CD4-positive, alpha-beta T cell treated with Interferon alpha-2 for 1 hour (primary cell): ENCODE data around the gene LEFTY2.

ENCODE experiments used
- DNase-seq, 2 donors: peaks; one replicate each; pipeline ENCODE4 v3.0.0-alpha.2; 2020 to 2022

Gene LEFTY2

DNA sequence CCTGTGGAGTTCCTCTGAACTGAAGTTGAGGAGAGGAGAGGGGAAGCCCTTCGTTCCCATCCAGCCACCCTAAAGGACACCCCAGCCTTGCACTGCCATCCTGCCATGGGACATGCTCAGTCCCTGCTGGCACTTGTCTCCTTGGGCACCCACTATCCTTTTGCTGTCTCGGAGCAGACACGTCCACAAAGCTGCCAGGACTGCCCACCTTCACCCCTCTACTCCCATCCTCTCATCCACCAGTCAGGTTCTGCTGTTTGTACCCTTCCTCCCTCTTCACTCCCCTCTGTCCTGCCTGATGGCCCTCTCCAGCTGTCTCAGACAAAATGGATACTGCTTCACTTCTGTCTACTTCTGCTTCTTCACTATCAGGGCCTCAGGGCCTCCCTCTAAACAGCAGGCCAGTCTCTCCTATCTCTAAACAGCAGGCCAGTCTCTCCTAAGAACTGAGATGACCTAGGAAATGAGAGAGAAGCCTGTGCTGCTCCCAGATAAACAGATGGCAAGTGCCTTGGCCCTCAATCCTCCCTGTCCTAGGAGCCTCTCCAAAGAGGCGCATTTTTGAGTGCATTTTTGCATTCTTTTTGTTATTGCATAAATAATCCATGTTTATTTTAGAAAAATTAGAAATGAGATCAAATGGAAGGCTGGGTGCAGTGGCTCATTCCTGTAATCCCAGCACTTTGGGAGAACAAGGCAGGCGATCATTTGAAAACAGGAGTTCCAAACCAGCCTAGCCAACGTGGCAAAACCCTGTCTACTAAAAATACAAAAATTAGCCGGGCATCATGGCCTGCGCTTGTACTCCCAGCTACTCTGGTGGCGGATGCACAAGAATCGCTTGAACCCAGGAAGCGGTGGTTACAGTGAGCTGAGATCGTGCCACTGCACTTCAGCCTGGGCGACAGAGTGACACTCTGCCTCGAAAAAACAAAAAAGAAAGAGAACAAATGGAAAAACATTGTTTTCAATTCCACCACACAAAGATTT, 12.5 kb downstream of the LEFTY2 start:
- DNase-seq, result peak in 1 of 2 donors; percentile 25

DNA sequence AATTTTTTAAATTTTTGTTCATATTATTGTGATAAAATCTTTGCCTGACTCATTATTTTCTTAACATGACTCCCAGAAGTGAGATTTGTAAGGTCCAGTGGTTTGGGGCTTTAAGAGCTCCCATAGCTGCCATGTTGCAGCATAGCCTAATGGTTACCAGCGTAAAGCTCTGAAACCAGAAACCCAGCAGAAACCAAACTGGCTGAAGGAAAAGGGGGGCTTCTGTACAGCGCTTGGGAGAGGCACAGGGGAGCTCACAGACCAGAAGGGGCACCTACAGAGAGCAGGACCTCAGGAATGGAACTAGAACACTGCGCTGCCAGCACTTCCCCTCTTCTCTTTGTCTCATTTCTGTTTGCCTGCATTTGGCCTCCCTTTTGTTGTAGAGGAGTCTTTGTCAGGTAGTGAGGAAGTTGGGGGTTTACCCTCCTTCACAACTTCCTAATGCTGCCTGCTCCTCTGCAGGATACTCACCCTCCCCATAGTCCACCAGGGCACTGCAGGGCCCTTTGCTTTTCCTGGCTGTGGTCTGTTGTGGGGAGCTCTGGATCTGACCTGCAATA, 14.4 kb downstream of the LEFTY2 start:
- no peak for DNase-seq

DNA sequence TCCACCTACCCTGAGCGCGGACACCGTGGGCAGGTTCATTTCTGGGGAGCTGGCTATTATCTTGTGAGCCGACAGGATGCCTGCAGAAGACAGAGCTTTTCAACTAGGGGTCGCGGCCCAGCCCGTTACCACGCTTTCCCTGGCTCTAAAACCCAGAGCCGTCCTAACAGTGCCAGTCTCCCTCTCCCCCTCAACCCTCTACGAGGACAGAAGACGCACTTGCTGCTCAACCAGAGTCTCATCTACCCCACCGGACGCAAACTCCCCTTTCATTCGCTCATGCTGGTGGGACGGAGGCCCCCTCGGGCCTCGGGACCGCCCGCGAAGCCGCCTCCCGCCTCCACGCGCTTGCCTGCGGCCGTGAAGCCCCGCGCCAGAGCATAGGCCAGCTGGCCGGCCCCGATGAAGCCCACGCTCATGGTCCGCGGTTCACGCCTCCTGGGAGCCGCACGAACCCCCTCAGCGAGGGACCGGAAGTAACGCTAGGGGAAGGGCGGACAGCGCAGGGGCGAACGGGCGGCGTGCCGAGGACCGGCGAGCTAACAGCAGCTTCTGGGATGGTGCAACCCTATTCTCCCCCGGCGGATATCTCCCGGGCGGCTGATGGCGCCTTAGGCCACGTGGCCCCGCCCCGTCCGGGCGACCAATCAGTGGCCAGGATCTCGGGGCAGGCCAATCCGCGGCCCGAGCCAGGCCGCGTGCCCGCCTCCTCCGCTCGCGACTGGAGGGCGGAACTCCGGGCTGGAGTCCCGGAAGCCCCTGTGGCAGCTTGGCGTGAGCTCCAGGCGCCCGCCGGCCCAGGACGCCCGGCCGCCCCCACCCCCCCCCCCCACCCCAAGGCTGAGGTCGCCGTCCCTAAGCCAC, 17.1 kb downstream of the LEFTY2 start, which contains the start of gene PYCR2:
Gene PYCR2, minus strand, starts transcription at position 559 of the 864 bp plus-strand sequence. Its CDS starts 140 bp downstream, at position 419.
- DNase-seq, result peak; percentile 94 to 96

DNA sequence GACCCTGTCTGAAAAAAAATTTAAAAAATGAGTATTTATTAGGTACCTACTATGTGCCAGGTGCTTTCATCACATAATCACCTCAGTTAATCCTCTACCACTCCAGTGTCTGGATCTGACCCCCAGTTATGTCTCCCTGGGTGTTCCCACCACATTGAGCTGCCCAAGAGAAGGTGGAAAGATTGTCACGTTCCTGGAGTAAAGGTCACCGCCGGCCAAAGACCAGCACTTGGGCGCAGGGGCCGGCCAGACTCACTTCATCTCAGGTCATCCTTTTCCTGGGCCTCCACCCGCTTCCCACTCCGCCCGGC, 17.7 kb downstream of the LEFTY2 start:
- DNase-seq, result no peak

DNA sequence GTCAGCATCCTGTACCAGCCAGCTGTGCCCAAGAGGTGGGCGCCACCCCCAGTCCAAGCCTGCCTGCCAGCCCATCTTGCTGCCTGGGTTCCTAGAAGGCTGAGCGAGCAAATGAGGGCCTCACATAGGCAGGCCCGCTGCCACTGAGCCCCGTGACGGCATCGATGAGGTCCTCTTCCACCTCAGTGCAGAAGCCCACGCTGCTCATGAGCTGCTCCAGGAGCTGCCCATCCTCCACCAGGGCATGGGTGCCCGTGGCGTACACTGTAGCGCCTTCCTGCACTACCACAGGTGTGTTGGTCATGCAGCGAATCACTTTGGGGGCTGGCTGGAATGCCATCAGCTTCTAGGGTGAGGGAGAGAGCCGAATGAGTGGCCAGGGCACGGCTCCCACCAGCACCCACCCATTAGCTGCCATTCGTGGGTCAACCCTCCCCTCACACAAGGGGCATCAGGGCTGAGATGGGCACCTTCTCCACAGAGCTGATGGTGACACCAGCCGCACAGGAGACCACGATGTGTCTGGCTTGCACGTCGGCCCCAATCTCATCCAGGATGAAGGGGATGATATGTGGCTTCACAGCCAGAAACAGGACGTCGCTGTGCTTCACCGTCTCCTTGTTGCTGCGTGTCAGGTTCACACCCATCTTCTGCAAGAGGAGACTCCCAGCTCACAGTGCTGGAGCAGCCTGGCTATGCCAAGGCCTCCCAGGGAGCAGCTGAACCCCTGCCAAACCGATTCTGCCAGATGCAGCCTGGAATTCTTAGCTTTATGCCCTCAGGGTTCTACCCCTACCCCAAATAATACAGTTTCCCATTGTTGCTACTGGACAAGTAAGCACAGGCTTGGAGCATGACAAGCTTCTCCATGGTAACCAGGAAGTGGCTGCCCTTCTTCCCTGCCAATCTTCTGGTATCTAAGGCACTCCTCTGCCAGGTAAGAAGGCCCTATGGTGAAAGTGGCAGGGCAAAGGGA, 19.0 kb downstream of the LEFTY2 start:
- no peak for DNase-seq

DNA sequence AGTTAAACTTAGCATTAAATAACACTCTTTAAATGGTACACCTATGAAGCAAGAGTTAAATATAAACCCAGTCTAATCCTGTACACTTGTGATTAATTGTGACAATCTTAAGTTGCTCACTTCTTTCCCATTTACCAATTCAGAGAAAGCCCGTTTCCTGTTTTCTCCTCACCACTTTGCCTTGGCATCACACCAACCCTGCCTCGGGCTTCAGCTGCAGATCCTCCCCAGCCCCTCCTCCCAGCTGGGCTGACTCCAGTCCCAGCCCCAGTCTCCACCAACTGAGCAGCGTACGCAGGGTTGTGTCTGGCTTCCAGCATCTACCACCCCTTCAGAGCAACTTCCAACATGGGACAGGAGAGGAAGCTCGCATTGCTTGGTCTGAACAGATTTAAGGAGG, 21.1 kb downstream of the LEFTY2 start:
- no peak for DNase-seq

DNA sequence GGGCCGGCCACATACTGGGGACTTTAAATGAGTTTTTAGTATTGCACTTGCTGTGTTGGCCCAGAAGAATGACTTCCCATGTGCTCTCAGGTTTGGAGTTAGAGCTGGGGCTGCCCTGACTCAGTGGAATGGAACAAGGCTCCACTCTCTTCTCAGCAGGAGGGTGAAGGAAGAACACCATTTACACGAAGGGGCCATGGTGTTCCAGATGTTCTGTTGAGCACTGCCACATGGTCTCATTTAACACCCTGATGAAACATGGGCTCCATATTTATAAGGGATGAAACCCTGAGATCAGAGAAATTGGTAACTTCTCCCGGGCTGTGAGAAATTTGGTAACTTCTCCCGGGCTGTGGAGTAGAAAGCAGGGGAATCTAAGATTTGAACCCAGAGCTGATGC, 22.7 kb downstream of the LEFTY2 start:
- DNase-seq, result no peak

DNA sequence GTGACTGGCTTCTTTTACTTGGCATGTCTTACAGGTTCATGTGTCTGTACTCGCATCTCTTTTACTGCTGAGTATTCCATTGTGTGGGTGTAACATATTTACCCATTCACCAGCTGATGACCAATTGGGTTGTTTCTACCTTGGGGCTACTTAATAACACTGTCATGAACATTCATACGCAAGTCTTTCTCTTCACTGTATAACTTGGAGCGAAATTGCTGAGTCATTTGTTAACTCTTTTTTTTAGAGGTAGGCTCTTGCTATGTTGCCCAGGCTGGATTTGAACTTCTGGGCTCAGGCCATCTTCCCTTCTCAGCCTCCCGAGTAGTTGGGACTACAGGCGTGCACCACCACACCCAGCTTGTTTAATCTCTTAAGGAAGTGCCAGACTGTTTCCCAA, 23.5 kb downstream of the LEFTY2 start:
- no peak for DNase-seq

DNA sequence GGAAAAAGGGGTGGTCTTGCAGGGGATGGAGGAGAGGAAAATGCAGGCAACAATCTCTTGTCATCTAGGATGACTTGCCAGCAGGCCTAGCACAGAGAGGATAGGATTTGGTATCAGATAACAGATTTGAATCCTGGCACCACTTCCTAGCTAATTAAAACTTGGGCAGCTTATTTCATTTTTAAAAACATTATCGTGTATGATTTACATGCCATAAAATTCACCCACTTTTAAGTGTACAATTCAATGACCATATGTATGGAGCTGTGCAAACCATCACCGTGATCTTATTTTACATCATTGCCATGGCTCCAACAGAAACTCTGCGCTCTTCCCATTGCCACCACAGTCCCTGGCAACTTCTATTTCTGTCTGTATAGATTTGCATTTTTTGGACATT, 23.9 kb downstream of the LEFTY2 start:
- DNase-seq, result no peak

DNA sequence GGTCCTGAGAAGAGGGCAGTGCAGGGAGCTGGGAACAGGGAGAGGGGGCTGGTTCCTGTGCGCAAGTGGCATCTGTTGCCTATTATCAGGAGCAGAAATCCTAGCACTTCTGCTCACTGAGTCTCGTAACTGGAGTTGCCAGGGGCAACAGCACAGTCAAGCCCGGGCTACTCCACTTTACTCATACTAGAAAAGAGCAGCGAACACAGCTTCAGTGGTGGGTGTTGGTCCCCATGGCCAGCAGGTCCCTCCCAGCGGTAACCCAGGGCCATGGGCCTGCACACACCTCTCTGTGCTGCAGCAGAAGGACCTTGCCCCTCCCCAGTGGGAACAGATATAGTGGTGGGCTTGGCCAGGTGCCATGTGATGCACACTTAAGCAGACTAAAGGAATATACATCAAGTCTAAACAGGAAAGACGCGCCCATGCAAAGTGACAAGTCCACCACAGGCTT, 25.5 kb downstream of the LEFTY2 start:
- no peak for DNase-seq

DNA sequence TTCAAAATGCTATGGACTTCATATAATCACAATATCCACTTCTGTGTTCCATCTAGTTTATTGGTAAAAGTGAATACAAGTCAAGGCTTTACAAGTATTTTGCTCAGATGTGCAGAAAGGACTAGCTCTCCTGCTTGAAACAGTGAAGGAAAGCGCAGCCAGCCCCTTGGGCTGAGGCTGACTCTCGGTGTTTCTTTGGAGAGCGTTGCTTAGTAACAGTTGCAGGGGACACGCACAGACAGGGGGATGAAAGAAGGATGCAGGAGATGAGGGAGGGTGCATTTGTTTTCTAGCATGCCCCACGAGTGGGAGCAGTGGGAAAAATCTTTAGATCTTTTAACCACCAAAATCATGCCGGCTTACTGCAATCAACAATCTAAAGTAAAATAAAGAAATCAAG, 26.1 kb downstream of the LEFTY2 start:
- DNase-seq, result no peak

DNA sequence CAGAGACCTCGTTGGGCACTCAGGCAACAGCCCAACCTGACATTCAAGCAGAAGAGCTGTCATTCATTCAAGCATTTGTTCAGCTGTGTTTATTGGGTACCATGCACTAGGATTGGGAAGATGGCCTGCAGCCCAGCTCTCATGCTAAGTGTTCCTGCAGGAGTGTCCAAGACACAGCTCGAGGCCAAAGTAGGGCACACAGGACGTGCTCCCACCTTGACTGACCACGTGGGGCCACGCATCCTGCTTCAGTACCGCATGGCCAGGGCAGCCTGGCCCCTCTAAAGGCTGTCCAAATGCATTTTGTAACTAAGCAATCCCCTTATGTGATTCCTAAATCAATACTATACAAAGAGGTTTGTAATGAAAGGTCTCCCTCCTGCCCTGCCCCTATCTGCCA, 26.6 kb downstream of the LEFTY2 start:
- no peak for DNase-seq

DNA sequence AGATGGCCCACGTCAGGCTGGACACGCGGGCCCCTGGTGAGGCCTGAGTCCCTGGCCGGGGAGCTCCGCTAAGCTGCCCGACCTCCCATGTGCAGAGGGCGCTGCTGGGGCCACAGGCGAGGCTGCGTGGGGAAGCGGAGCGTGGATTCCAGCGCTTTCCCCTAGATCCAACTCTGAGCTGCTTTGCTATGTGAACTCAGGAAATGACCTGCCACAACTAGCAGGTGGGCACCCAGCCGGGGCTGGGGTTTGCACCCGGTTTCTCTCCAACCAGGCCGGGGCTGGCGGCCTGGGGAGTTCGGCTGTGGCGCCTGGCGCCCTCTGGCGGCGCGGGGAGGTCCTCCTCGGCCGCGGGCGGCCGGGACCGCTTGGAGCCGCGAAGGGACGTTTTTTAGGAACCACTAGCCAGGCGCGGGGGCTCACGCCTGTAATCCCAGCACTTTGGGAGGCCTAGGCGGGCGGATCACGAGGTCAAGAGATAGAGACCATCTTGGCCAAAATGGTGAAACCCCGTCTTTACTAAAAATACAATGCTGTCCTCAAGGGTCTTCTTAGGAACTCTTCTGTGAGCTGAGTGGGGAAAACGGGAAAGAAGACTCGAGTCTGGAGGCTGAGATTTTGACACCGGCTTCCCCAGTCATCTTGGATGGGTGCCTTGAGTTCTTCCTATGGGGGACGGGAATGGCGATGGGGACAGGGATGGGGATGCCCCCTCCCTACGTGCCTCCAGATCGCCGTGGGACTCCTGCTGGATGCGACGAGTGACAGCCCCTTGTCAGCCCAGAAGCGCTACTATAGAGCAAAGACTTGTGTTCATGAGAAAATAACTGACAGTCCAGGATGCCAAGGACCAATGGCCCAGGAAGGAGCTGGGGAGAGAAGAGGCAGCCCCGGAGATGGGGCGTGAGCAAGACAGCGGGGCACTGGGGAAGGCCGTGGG, 29.6 kb downstream of the LEFTY2 start:
- peak; percentile 63 to 75 for DNase-seq

DNA sequence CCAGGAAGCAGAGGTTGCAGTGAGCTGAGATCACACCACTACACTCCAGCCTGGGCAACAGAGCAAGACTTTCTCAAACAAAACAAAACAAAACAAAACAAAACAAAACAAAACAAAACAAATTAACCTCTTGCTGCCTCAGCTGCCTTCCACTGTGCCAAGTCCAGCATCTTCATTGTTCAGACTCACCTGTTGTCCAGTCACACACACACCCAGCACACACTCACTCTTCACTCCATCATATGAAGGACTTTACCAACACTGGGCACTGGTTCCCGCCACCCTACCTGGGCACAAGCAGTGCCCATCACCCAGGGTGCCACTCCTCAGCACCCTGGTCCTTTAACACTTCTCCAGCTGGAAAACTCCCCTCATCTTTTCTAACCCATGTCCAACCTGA, 31.5 kb downstream of the LEFTY2 start:
- DNase-seq, result no peak

DNA sequence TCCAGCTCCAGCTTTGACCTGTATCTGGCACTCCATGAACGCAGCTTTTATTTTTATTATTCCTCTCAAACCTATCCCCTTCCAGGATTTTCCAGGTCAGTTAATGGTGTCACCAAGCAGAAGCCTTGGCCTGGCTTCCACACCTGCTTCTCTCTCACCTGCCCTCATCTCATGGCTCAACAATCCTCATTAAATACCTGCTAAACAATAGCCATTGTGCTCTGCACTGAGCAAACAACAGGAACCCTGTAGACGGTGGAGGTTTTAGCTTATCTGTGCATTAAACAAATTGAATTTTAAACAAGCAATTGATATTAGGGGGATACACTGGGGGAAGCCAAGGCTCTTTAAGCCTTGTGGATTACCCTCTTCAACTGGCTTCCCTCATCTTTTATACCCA, 32.2 kb downstream of the LEFTY2 start:
- no peak for DNase-seq

DNA sequence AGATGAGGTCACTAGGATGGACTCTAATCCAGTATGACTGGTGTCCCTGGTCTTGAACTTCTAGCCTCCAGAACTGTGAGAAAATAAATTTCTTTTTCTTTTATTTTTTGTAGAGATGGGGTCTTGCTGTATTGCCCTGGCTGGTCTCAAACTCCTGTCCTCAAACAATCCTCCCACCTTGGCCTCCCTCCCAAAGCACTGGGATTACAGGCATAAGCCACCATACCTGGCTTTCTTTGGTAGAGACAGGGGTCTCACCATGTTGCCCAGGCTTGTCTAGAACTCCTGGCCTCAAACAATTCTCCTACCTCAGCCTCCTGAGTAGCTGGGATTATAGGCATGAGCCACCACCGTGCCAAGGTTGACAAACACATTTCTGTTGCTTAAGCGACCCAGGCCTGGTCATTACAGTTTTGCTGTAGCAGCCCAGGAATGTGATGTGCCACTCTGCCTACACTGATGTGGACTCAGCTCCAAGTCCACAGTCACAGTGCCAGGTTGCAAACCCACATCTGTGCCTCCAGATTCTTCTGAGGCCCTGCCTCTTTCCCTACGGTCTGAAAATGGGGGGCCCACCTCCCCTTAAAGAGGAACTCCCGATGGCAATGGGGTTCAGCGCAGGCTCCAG, 32.9 kb downstream of the LEFTY2 start:
- no peak for DNase-seq

DNA sequence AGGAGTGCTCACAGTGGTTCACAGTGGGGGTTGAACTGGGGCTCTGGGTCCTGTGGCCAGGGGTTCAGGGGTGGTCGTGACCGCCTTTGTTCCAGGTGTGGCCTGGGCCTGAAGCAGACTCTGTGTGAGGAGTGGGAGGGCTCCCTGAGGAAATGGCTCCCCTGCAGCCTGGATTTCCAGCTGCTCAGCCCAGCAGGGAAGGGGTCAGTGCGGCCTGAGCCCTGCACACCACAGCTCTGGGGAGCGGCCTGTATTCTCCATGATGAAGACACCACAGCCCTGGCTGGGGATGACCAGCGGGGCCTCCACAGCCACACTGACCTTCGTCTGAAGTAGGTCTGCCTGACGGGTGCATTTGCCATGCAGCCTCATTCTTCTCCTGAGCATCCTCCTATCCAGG, 33.7 kb downstream of the LEFTY2 start:
- DNase-seq, result no peak

DNA sequence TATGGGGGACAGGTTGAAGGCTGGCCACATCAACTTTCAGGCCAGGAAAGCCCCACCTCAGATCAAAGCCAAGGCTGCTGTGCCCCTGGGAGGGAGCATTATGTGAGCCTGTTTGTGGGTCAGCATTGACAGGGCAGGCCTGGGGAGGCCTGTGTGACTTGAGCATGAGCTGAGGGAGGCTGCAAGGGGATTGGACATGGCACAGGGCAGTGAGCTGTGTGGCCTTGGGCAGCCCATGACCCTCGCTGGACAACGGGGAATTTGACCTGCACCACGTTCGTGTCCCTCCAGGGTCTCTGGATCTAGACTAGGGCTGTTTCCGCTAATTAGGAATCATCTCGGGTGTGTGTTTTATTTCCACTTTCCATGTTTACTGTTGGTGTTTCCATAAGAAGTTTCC, 34.6 kb downstream of the LEFTY2 start:
- no peak for DNase-seq

DNA sequence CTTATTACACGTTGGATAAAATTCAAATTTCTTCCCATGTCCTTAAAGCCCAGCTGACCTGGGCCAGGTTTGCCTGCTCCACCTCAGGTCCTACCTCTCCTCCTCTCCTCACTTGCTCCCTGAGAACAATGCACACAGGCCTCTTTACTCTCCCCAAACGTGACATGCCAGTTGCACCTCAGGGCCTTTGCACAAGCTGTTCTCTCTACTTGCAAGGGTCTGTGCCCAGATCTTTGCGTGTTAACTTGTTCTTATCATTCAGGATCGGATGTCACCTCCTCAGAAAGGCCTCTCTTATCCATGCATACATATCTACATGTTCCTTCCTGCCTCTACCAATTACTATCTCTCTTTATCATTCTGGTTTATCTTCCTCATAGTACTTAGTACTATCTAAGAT, 37.4 kb downstream of the LEFTY2 start:
- no peak for DNase-seq
